Hematopoietic multipotent progenitor cell treated with erythropoietin and hydrocortisone succinate and interleukin-3 and kit ligand, for 15 days (in vitro differentiated cells): Measurements from ENCODE around the gene SEMA6A.

ENCODE experiments used
- DNase-seq: peaks from one replicate; pipeline ENCODE4 v3.0.0-alpha.2; 2015; ENCODE audit warnings: low spot score

SEMA6A gene

GRCh38 chr5:116437922-116438578, 136.6 kb downstream of the SEMA6A start:
- DNase-seq, result no peak

GRCh38 chr5:116437351-116437705, 137.3 kb downstream of the SEMA6A start:
- DNase-seq, result no peak

GRCh38 chr5:116436674-116437350, 137.8 kb downstream of the SEMA6A start:
- peak; percentile 2 for DNase-seq

GRCh38 chr5:116428966-116429365, 145.7 kb downstream of the SEMA6A start:
- no peak for DNase-seq

GRCh38 chr5:116428413-116428812, 146.2 kb downstream of the SEMA6A start:
- DNase-seq, result no peak

DNA sequence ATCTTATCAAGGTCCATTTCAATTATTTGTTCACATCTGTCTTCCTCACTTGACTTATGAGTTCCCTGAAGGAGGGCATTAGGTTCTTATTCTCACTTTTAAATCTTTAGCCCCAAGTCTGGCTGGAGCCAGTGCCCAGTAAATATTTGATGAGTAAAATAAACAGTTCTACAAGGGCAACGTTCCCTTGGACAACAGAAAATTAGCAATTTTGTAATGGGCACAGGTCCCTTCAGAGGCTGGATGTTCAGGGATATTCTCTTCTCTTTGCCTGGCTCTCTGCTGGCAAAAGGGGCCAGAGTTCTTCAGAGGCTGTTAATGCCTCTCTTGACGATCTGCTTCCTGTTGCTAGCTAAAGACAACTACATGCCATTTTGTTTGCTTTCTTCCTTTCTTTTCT, 149.7 kb downstream of the SEMA6A start:
- no peak for DNase-seq

DNA sequence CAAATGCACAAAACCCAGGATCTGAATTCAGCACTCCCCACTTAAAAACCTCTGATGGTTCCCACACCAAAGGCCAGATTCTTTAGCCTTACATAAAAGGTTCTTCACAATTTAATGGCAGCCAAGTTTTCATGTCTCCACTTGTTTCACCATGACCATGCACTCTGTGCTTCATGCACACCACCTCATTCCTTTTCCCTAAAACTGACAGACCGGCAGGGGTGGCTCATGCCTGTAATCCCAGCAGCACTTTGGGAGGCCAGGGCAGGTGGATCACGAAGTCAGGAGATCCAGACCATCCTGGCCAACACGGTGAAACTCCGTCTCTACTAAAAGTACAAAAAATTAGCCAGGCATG, 150.4 kb downstream of the SEMA6A start:
- DNase-seq, result no peak

DNA sequence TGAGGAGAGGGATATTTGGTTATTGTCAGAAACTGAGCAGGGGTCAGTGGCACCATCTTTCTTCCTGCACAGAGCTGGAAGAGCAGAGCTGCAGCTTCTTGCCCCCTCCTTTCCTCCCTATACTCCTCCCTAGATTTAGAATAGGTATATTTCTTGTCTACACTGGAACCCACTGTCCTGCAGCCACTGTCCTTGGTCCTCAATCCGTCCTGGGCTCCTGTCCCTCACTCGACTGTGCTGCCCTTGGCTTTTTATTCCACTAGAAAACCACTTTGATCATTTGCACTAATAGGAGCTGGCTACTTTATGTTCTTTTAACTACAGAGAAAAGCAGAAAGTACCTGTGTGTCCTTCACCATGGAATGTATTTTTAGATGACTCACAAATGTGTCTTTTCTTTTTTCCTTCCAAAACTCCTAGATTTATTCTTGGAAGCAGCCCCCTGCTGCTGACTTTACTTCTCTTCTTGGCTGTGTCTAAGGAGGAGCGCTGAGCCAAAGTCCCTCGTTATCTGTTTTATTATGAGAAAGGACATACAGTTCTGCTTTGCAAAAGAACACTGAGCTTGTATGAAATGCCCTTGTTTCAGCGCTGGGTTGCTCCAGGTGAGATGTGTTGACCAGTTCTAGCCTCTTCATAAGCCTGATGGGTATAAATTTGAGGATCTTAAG, 150.9 kb downstream of the SEMA6A start:
- DNase-seq, result no peak

GRCh38 chr5:116423141-116423540, 151.5 kb downstream of the SEMA6A start:
- DNase-seq, result no peak

DNA sequence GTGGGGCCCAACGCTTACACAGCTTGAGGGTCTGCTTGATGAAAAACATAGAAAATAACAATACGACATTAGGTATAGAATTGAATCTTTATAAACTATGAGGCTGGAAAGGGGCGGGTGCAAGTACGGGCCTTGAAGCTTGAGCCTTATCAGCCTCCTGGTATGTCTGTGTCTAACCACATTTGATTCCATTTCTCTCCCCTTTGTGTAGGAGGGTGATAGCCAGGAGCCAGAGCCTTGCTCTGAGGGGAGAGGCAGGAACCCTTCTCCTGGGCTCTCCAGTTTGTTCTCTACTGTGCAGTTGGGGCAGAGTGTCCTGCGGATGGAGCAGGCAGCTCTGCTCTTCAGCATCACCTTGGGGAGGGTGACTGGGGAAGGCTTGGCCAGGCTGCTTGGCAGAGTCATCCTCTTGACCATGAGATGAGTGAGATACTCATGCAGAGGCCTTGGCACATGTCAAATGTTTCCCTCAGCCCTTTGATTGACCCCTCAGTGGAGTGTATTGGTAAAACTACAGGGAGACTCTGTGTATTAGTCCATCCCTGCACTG, 153.5 kb downstream of the SEMA6A start:
- no peak for DNase-seq

GRCh38 chr5:116420540-116420939, 154.1 kb downstream of the SEMA6A start:
- DNase-seq, result no peak

GRCh38 chr5:116419258-116419657, 155.4 kb downstream of the SEMA6A start:
- DNase-seq, result no peak

DNA sequence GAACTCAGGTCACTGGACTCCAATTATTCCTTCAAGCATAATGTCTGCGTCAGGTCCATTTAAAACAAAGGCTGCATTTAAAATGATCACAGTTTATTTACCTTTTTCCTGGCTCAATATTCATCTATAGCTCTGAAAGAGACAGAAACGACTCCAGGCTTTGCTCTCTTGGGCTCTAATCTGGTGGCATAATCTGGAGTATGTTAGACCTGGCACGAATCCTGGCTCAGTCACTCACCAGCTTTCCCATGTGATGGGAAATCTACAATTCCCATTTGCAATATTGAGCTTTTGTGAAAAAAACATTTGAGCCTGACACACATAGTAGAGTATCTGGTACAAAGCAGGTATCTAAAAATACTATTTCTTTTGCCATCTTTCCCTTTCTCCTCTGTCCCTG, 155.8 kb downstream of the SEMA6A start:
- DNase-seq, result no peak

- no peak for DNase-seq
Observed at GRCh38 chr5:116418016-116418415, 156.6 kb downstream of the SEMA6A start.

- no peak for DNase-seq
Observed at GRCh38 chr5:116415989-116416388, 158.6 kb downstream of the SEMA6A start.

- no peak for DNase-seq
Observed at GRCh38 chr5:116415182-116415581, 159.4 kb downstream of the SEMA6A start.

GRCh38 chr5:116411101-116411571, 163.5 kb downstream of the SEMA6A start:
- DNase-seq, result no peak

- no peak for DNase-seq
Observed at GRCh38 chr5:116410336-116410890, 164.2 kb downstream of the SEMA6A start.

- no peak for DNase-seq
Observed at GRCh38 chr5:116409591-116410296, 164.9 kb downstream of the SEMA6A start.

DNA sequence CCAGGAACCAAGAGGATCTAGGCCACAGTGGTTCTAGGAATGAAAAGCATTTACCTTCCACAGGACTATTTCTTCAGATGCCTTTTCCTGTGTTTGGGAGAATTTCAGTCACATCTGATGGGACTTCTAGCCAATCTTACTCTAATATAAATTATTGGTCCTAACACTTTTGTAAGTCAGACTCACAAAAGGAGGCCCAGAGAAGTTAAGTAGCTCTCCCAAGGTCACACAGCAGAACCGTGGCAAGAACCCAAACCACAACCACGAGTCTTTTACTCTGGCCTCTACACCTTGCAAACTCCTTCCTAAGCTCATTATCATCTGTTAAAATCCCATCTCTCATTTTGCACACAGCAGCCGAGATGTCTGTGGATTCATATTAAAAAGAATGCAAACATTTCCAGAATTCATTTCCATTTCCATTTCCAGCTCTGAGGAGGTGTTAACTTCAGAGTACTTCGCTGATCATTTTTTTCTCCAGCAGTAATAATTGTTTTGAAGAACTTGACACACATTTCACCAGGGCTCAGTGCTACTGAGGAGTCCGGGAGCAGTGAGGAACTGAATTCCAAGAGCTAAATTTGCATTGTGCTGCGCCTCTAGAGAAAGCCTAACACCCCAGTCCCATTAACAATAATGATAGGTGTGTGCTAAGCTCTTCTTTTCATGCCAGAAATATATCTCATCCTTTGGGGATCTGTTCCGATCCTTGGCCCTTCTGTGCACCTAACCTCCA, 168.1 kb downstream of the SEMA6A start:
- no peak for DNase-seq

DNA sequence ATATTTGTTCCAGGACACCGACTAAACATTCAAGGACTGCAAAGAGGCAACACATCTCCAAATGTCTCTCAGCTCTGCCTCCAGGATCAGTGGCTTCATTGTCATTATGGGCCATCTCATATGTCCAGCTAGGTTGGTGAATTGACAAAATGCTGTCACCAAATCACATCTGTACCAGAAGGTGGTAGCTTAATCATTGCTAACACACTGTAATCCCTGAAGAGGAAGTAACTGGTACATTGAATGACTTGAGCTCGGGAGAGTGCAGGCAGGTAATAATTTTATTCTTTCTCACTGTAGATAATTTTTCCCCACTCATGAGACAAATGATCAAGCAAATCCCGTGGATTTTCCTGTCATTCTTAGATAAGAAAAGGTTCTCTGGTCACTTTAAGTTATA, 169.8 kb downstream of the SEMA6A start:
- DNase-seq, result no peak
